H1 (cell line): Measurements from ENCODE around the gene PPP2R3C. TPM values are rescaled to one million over a fixed set of nuclear protein-coding genes. Genes with fewer than 3 reads are reported as not detected.

Experiments
- CTCF ChIA-PET: fragments of 300-600 bp; sonication (Branson Sonifier 250); formaldehyde crosslinking; loops from one replicate; lab custom pipeline; 2021; ENCODE audit not compliant: partially characterized antibody; lab: Charles Lee
- POLR2A ChIA-PET: fragments of 300-600 bp; sonication (Branson Sonifier 250); formaldehyde crosslinking; loops from one replicate; lab custom pipeline; 2021; ENCODE audit warnings: inconsistent platforms; ENCODE audit not compliant: partially characterized antibody; lab: Charles Lee
- DNase-seq, 2 experiments: peaks; one replicate each; pipeline versions ENCODE4 v3.0.0 to v3.0.0-alpha.2; 2010 to 2022; ENCODE audit warnings: low spot score in 2 of 2, low read depth in 1 of 2, mixed read lengths in 1 of 2
- FAIRE-seq: peaks from 2 replicates; lab custom pipeline; 2011; peaks lifted over from hg19 to GRCh38; lab: Jason Lieb, UNC
- H2AFZ ChIP-seq: 2 replicates; pipeline ENCODE4 v1.8.1; 2012; ENCODE audit warnings: low read length, inconsistent platforms
- H2AK5ac ChIP-seq: 2 replicates; pipeline ENCODE4 v1.6.1; 2013; ENCODE audit warnings: low read depth, low read length
- H2BK120ac ChIP-seq: replicated peaks from 2 replicates; pipeline ENCODE3; 2013; ENCODE audit warnings: low read depth, low read length, inconsistent platforms
- H2BK12ac ChIP-seq: 2 replicates; pipeline ENCODE4 v1.6.1; 2013; ENCODE audit warnings: low read depth, low read length
- H2BK15ac ChIP-seq: 2 replicates; pipeline ENCODE4 v1.6.1; 2013; ENCODE audit warnings: low read length
- H2BK20ac ChIP-seq: 2 replicates; pipeline ENCODE4 v1.6.1; 2013; ENCODE audit warnings: low read length
- H2BK5ac ChIP-seq: 2 replicates; pipeline ENCODE4 v1.6.1; 2013; ENCODE audit warnings: low read depth, low read length
- H3K14ac ChIP-seq: 2 replicates; pipeline ENCODE4 v1.6.1; 2013; ENCODE audit warnings: inconsistent platforms; ENCODE audit not compliant: insufficient read length
- H3K18ac ChIP-seq: 2 replicates; pipeline ENCODE4 v1.6.1; 2013; ENCODE audit warnings: low read length; ENCODE audit errors: extremely low read depth
- H3K23ac ChIP-seq: 2 replicates; pipeline ENCODE4 v1.6.1; 2013; ENCODE audit warnings: inconsistent platforms; ENCODE audit not compliant: insufficient read length
- H3K23me2 ChIP-seq: 2 replicates; pipeline ENCODE4 v1.6.1; 2013; ENCODE audit warnings: low read depth, low read length
- H3K27ac ChIP-seq: 2 replicates; pipeline ENCODE4 v1.6.1; 2011; ENCODE audit warnings: low read depth, low read length, inconsistent platforms
- H3K27me3 ChIP-seq, 4 experiments: replicated peaks in 1 of 4; 1 replicate in 1 of 4; 2 replicates in 3 of 4; pipeline versions ENCODE4 v1.6.1 to v1.8.1; 2011 to 2013; ENCODE audit warnings: low read length in 3 of 4, mild to moderate bottlenecking in 3 of 4, inconsistent platforms in 2 of 4, mixed read lengths in 2 of 4, moderate library complexity in 1 of 4; ENCODE audit not compliant: control insufficient read depth in 3 of 4, insufficient read depth in 3 of 4; ENCODE audit errors: extremely low read depth in 1 of 4
- H3K36me3 ChIP-seq, 4 experiments: 2 replicates each; pipeline versions ENCODE4 v1.6.1 to v1.8.1; 2011 to 2013; ENCODE audit warnings: mild to moderate bottlenecking in 4 of 4, low read length in 3 of 4, moderate library complexity in 2 of 4, control low read depth in 1 of 4, inconsistent platforms in 1 of 4; ENCODE audit not compliant: insufficient read depth in 4 of 4, control insufficient read depth in 2 of 4
- H3K4ac ChIP-seq: replicated peaks from 2 replicates; pipeline ENCODE3; 2013; ENCODE audit warnings: low read length, low read depth, mixed read lengths, inconsistent platforms; ENCODE audit not compliant: insufficient read length
- H3K4me1 ChIP-seq, 4 experiments: replicated peaks in 1 of 4; 1 replicate in 1 of 4; 2 replicates in 3 of 4; pipeline versions ENCODE4 v1.6.1 to v1.8.1; 2011 to 2013; ENCODE audit warnings: low read length in 3 of 4, inconsistent platforms in 2 of 4, mixed read lengths in 1 of 4; ENCODE audit not compliant: insufficient read depth in 4 of 4, control insufficient read depth in 3 of 4
- H3K4me2 ChIP-seq, 2 experiments: 2 replicates each; pipeline versions ENCODE4 v1.6.1 to v1.8.1; 2011 to 2013; ENCODE audit warnings: low read depth in 2 of 2, low read length in 2 of 2, control low read depth in 1 of 2, inconsistent platforms in 1 of 2, mild to moderate bottlenecking in 1 of 2; ENCODE audit not compliant: insufficient read depth in 1 of 2
- H3K4me3 ChIP-seq, 4 experiments: fragments of 200-600, 300-600 bp in 1 of 4; sonication (generic), shearing (Covaris generic), sonication (Bioruptor Twin) in 1 of 4; 2 replicates each; pipeline versions ENCODE4 v1.5.1 to v1.8.1; 2011 to 2016; ENCODE audit warnings: low read length in 4 of 4, low read depth in 3 of 4, control low read depth in 2 of 4, inconsistent platforms in 2 of 4, mild to moderate bottlenecking in 2 of 4, mixed read lengths in 1 of 4, moderate library complexity in 1 of 4; ENCODE audit not compliant: insufficient read depth in 2 of 4; ENCODE audit errors: extremely low read depth in 1 of 4
- H3K56ac ChIP-seq: replicated peaks from 2 replicates; pipeline ENCODE3; 2013; ENCODE audit warnings: low read depth, mild to moderate bottlenecking, mixed read lengths, low read length, inconsistent platforms; ENCODE audit not compliant: insufficient read length
- H3K79me1 ChIP-seq: 2 replicates; pipeline ENCODE4 v1.6.1; 2013; ENCODE audit warnings: low read depth, low read length, control low read depth
- H3K79me2 ChIP-seq, 2 experiments: 2 replicates each; pipeline versions ENCODE4 v1.6.1 to v1.8.1; 2012 to 2013; ENCODE audit warnings: low read length in 2 of 2, mild to moderate bottlenecking in 2 of 2, inconsistent platforms in 1 of 2; ENCODE audit not compliant: insufficient read depth in 2 of 2, control insufficient read depth in 1 of 2
- H3K9ac ChIP-seq, 4 experiments: replicated peaks in 1 of 4; 1 replicate in 1 of 4; 2 replicates in 3 of 4; pipeline versions ENCODE4 v1.6.1 to v1.8.1; 2011 to 2013; ENCODE audit warnings: low read depth in 3 of 4, low read length in 3 of 4, control low read depth in 2 of 4, mild to moderate bottlenecking in 2 of 4, moderate library complexity in 2 of 4, inconsistent platforms in 1 of 4; ENCODE audit errors: extremely low read depth in 1 of 4
- H3K9me3 ChIP-seq, 2 experiments: 2 replicates each; pipeline versions ENCODE4 v1.6.1 to v1.8.1; 2012 to 2013; ENCODE audit warnings: mild to moderate bottlenecking in 2 of 2, moderate library complexity in 2 of 2, control low read depth in 1 of 2, inconsistent platforms in 1 of 2, low read depth in 1 of 2, low read length in 1 of 2, mixed read lengths in 1 of 2; ENCODE audit not compliant: insufficient read depth in 2 of 2
- H4K20me1 ChIP-seq, 2 experiments: replicated peaks in 1 of 2; 2 replicates each; pipeline versions ENCODE3 to v1.8.1; 2011 to 2013; ENCODE audit warnings: inconsistent platforms in 2 of 2, low read length in 2 of 2, mild to moderate bottlenecking in 1 of 2; ENCODE audit not compliant: insufficient read depth in 2 of 2, control insufficient read depth in 1 of 2
- H4K5ac ChIP-seq: 2 replicates; pipeline ENCODE4 v1.6.1; 2013; ENCODE audit warnings: low read length, low read depth, mixed read lengths, inconsistent platforms; ENCODE audit not compliant: insufficient read length
- H4K8ac ChIP-seq: 2 replicates; pipeline ENCODE4 v1.8.0; 2013; ENCODE audit warnings: mild to moderate bottlenecking, moderate library complexity, low read length, inconsistent platforms; ENCODE audit not compliant: insufficient read depth; ENCODE audit errors: extremely low read depth
- H4K91ac ChIP-seq: replicated peaks from 2 replicates; pipeline ENCODE3; 2013; ENCODE audit warnings: low read length, mixed read lengths, inconsistent platforms; ENCODE audit not compliant: insufficient read length
- CREB1 ChIP-seq: IDR thresholded peaks from 2 replicates; pipeline ENCODE4 v1.6.1; 2012; ENCODE audit warnings: inconsistent platforms
- SIX5 ChIP-seq: IDR thresholded peaks from 2 replicates; pipeline ENCODE4 v1.6.1; 2011; ENCODE audit warnings: mild to moderate bottlenecking, low read depth, low read length
- WGBS, 2 experiments: shearing (Covaris generic) in 1 of 2; methylation state at CpG; one replicate each; pipeline versions ENCODE4 v1.1.6 to v1.1.7; 2013 to 2015; ENCODE audit warnings: low lambda C conversion rate in 2 of 2, mixed read lengths in 2 of 2, inconsistent platforms in 1 of 2, low coverage in 1 of 2, missing lambda C conversion rate in 1 of 2; ENCODE audit not compliant: insufficient replicate concordance in 2 of 2, insufficient coverage in 1 of 2, insufficient read length in 1 of 2; ENCODE audit errors: extremely low coverage in 1 of 2, missing lambda C conversion rate in 1 of 2; 5-methylcytosine and 5-hydroxymethylcytosine counted together
- polyA plus RNA-seq, 7 experiments: library from polyadenylated mRNA; depleted of rRNA in 3 of 7; stranded (reverse) in 5 of 7; unstranded in 2 of 7; fragments of >200 nt in 5 of 7; fragments of 200-250 nt in 2 of 7; gene quantifications; 1 replicate in 5 of 7; 2 replicates in 1 of 7; 4 replicates in 1 of 7; pipeline versions ENCODE4 v1.2.1 to v1.2.3, GENCODE V29; 2011 to 2013; ENCODE audit warnings: missing spikeins in 2 of 7, mixed read lengths in 2 of 7
- total RNA-seq: library from RNA; stranded (reverse); fragmentation: NEBNext Ultra II Directional; extraction: Animal tissue kit (Norgen Biotek cat#: 25700); gene quantifications from 2 replicates; pipeline ENCODE4 v1.2.1, GENCODE V29; 2021

PPP2R3C gene
- total and polyA plus RNA-seq, 2 of the 8 experiments (the other 6 are each of a cell fraction or from before 2014, with no cell fraction given), result 7.1 to 26.7 TPM

DNA sequence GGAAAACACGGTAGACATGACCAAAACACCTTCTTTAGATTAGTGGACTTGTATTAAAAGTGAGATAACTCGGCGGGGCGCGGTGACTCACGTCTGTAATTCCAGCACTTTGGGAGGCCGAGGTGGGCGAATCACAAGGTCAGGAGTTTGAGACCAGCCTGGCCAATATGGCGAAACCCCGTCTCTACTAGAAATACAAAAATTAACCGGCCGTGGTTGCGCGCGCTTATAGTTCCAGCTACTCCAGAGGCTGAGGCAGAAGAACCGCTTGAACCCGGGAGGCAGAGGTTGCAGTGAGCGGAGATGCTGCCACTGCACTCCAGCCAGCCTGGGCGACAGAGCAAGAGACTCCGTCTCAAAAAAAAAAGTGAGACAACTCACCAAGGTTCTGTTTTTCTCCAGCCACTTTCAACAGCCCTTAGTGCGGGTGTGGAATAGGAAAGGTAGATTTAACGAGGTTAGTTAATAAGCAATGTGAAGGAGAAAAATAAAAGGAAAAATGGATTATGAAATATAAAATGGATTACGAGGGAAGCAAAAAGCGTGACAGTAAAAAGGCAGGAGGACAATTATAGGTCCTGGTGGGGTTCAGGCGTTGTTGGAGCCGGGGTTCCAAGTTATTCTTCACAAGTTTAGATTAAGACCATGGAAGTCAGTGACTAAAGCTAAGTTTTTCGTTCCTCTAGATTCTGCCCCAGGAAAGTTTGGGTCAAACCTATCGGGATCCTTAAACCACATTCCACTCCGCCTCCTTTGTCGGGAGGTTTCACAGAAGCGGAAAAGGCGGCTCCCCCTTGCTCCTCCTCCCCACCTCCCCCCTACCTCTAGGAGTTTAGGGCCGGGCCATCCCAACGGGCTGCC lies 534 bp downstream of the PPP2R3C start:
- peak overlapping the region; percentile 95; the same call in 1 of the 2 replicates for H4K8ac ChIP-seq
- CTCF ChIA-PET, result interaction anchor here (0.7 to 1.2 kb wide), 2 partner anchors 20 kb away, joined by 3 to 5 read pairs; no protein-coding TSS in a partner anchor
- H4K5ac ChIP-seq, result no peak overlapping the region
- no peak overlapping the region for H3K23ac ChIP-seq
- H3K9ac ChIP-seq, result peak overlapping the region in 3 of 4 experiments; percentile 96 to 100 (median 99); a peak in 6 of 7 replicates
- H3K18ac ChIP-seq, result 0 out of 2 replicates have a peak overlapping the region, but pooled peaks have one; percentile 43
- no peak overlapping the region for H3K4ac ChIP-seq
- H3K36me3 ChIP-seq, result no peaks in the 10 kb centered on the region; a peak in 1 of 8 replicates
- H3K56ac ChIP-seq, result peak overlapping the region; percentile 9
- peak overlapping the region; percentile 83 to 97 for H3K4me2 ChIP-seq
- no peak overlapping the region for H2AFZ ChIP-seq
- peak overlapping the region; percentile 90 to 97 (median 93) for H3K4me3 ChIP-seq
- TF ChIP-seq SIX5, result no peak
- TF ChIP-seq CREB1, result no peak
- peak overlapping the region; percentile 99 for H3K27ac ChIP-seq
- no peak overlapping the region for H3K14ac ChIP-seq
- no peak overlapping the region for H4K91ac ChIP-seq
- FAIRE-seq (no peak), DNase-seq (no peak)
- no peak overlapping the region for H2BK20ac ChIP-seq
- WGBS, 2 experiments, result 33 to 100% methylated on average over 3 to 33 of the region's 34 CpGs
- H2AK5ac ChIP-seq, result 0 out of 2 replicates have a peak overlapping the region, but pooled peaks have one; percentile 26
- no peaks in the 10 kb centered on the region for H3K9me3 ChIP-seq
- POLR2A ChIA-PET, result interaction anchor here (0.6 to 3.0 kb wide), 28 partner anchors 8 to 382 kb away, joined by 3 to 19 read pairs (median 3); partner anchors contain the start of genes FAM177A1, NFKBIA, PSMA6 and SRP54
- peaks cover 0 to 7% of the 10 kb centered on the region in 2 experiments; a peak in 1 of 4 replicates for H3K79me2 ChIP-seq
- no peaks in the 10 kb centered on the region for H3K27me3 ChIP-seq
- H2BK15ac ChIP-seq, result 0 out of 2 replicates have a peak overlapping the region, but pooled peaks have one; percentile 29
- H3K23me2 ChIP-seq, result peaks cover 3% of the 10 kb centered on the region; the same call in 1 of the 2 replicates
- H2BK120ac ChIP-seq, result no peak overlapping the region
- H2BK5ac ChIP-seq, result peak overlapping the region; percentile 99
- no peaks in the 10 kb centered on the region for H4K20me1 ChIP-seq
- H3K79me1 ChIP-seq, result no peaks in the 10 kb centered on the region; the same call in 1 of the 2 replicates
- H2BK12ac ChIP-seq, result no peak overlapping the region; the same call in 1 of the 2 replicates
- peaks cover 0 to 4% (median 2%) of the 10 kb centered on the region in 4 experiments; a peak in 3 of 7 replicates for H3K4me1 ChIP-seq
